Panc1 (cell line): ENCODE data around the gene TACC2. TPM values are rescaled to one million over a fixed set of nuclear protein-coding genes. Genes with fewer than 3 reads are reported as not detected.

ENCODE experiments used
- ATAC-seq: fragments of 200-7000 bp; cut with Tn5 transposase; 2 replicates; pipeline ENCODE4 v1.9.1; 2020; ENCODE audit warnings: mild to moderate bottlenecking, moderate library complexity
- BruUV-seq: library from RNA; stranded (reverse); fragments of 400-500 nt; replicated peaks from 2 replicates; lab custom pipeline; 2021; lab: Mats Ljungman, UMichigan
- CTCF ChIA-PET: fragments of 300-600 bp; sonication (Branson Sonifier 250); formaldehyde crosslinking; loops from one replicate; lab custom pipeline; 2022; ENCODE audit warnings: antibody characterized with exemption; lab: Charles Lee
- POLR2A ChIA-PET: fragments of 300-600 bp; sonication (Branson Sonifier 250); formaldehyde crosslinking; loops from one replicate; lab custom pipeline; 2022; ENCODE audit warnings: antibody characterized with exemption; lab: Charles Lee
- DNase-seq: peaks from one replicate; pipeline ENCODE4 v3.0.0-alpha.2; 2010; ENCODE audit warnings: low read depth, low spot score
- H3K27ac ChIP-seq: 2 replicates; pipeline ENCODE4 v1.5.1; 2011; ENCODE audit warnings: mild to moderate bottlenecking, low read length, inconsistent platforms
- H3K27me3 ChIP-seq: fragments of 200-500 bp; sonication (Bioruptor generic); 2 replicates; pipeline ENCODE4 v1.6.0; 2014; ENCODE audit warnings: low read length, inconsistent platforms; ENCODE audit not compliant: control insufficient read depth, insufficient read depth
- H3K36me3 ChIP-seq: fragments of 200-500 bp; sonication (Bioruptor generic); 2 replicates; pipeline ENCODE4 v1.5.1; 2014; ENCODE audit warnings: inconsistent platforms, mild to moderate bottlenecking, low read length, moderate library complexity; ENCODE audit not compliant: control insufficient read depth, insufficient read depth
- H3K4me1 ChIP-seq: 2 replicates; pipeline ENCODE4 v1.5.1; 2011; ENCODE audit warnings: inconsistent platforms, mild to moderate bottlenecking, low read length, moderate library complexity; ENCODE audit not compliant: control insufficient read depth, insufficient read depth
- H3K4me3 ChIP-seq, 2 experiments: 2 replicates each; pipeline ENCODE4 v1.5.1; 2011 to 2012; ENCODE audit warnings: low read depth in 2 of 2, low read length in 2 of 2, mild to moderate bottlenecking in 2 of 2, inconsistent platforms in 1 of 2, moderate library complexity in 1 of 2
- H3K9me3 ChIP-seq: fragments of 200-500 bp; sonication (Bioruptor generic); 2 replicates; pipeline ENCODE4 v1.5.1; 2014; ENCODE audit warnings: low read depth, mild to moderate bottlenecking, inconsistent platforms, low read length, moderate library complexity; ENCODE audit not compliant: control insufficient read depth, insufficient read depth
- POLR2AphosphoS5 ChIP-seq: IDR thresholded peaks from 2 replicates; pipeline ENCODE4 v1.6.1; 2012; ENCODE audit warnings: mild to moderate bottlenecking, low read depth, low read length, moderate library complexity
- SIN3A ChIP-seq: IDR thresholded peaks from 2 replicates; pipeline ENCODE4 v1.6.1; 2012; ENCODE audit warnings: low read depth, mild to moderate bottlenecking, low read length, moderate library complexity, borderline replicate concordance; ENCODE audit not compliant: insufficient read depth
- TCF7L2 ChIP-seq: IDR thresholded peaks from 2 replicates; pipeline ENCODE4 v1.6.1; 2011; ENCODE audit warnings: mild to moderate bottlenecking, low read depth, low read length, inconsistent platforms
- in situ Hi-C: cut with HindIII; loops from 2 replicates; pipeline ENCODE4 v1.10.0; 2016; ENCODE audit warnings: low sequenced_read_pairs, low pct_unique_long_range_greater_than_20kb
- intact Hi-C: fragments of 100-400 bp; cut with micrococcal nuclease; formaldehyde crosslinking; loops from one replicate; pipeline ENCODE4 v1.10.0; 2022; ENCODE audit not compliant: unreplicated experiment
- total RNA-seq: library from RNA; stranded (reverse); gene quantifications from one replicate; pipeline ENCODE4 v1.2.1, GENCODE V29; 2021; ENCODE audit not compliant: unreplicated experiment
- TF ChIP-seq, protein P1 (sequence below), 2 experiments: IDR thresholded peaks; 2 replicates each; pipeline ENCODE4 v1.6.1; 2011 to 2012; ENCODE audit warnings: low read depth in 2 of 2, control low read depth in 1 of 2, low read length in 1 of 2, mild to moderate bottlenecking in 1 of 2, moderate library complexity in 1 of 2; ENCODE audit not compliant: insufficient read depth in 1 of 2
- TF ChIP-seq, protein P2 (sequence below): fragments of 450-650 bp; IDR thresholded peaks from 2 replicates; pipeline ENCODE4 v1.5.1; 2017; ENCODE audit warnings: mild to moderate bottlenecking

TACC2 gene
- total RNA-seq, 1 experiment from 2014 or later, result 133 TPM

DNA sequence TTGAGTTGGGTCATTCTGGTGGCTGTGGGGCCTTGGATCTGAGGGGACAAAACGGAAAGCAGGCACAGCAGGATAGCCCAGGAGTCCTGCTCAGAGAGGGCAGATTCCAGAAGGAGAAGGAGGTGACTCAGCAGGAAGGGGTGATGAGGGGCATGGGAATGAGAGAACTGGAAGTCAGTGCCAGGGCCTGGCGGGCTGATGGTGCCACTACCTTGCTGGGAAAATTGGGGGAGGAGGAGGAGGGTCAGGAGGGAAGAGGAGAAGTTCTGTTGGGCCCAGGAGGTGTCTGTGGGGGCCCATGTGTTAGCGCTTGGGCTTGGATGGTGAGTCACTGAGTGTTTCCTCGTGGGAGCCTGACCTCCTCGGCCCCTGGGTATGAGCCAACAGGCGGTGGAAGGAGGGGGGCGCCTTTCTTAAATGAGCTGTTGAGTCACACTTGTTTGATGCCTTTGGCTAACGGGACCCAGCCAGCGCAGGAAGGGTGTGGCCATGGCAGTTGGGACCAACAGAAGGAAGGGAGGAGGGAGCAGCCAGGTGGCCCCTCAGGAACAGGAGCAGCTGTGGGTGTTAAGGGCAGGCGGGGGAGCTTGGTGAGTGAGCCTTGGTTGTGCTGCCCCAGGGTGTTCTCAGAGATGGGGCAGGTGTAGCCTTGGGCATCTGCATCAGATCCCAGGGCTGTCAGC, 152.1 kb downstream of the TACC2 start:
- Histone ChIP-seq H3K9me3 (peaks cover 3% of the 10 kb centered on the region; the same call in 1 of the 2 replicates), H3K4me3 (peak overlapping the region in 1 of 2 experiments; percentile 41; a peak in 2 of 4 replicates), H3K27ac (peak overlapping the region; percentile 93), H3K36me3 (no peaks in the 10 kb centered on the region; the same call in 1 of the 2 replicates), H3K27me3 (no peaks in the 10 kb centered on the region), H3K4me1 (peaks cover 63% of the 10 kb centered on the region)
- ChIA-PET CTCF (interaction anchor here (0.6 to 1.5 kb wide), 4 partner anchors 28 to 214 kb away, joined by 3 to 14 read pairs (median 4); no protein-coding TSS in a partner anchor), POLR2A (interaction anchor here (0.5 kb wide), 1 partner anchor 23 kb away, joined by 6 read pairs; no protein-coding TSS in a partner anchor)
- DNase-seq, result peak; percentile 89
- in situ Hi-C loops, result no loop called here
- TF ChIP-seq TCF7L2, result peak; percentile 79; the same call in 1 of the 2 replicates
- TF ChIP-seq POLR2AphosphoS5, result peak; percentile 85
- no peak; the same call in 1 of the 2 replicates for TF ChIP-seq SIN3A
- TF ChIP-seq, protein P1, sequence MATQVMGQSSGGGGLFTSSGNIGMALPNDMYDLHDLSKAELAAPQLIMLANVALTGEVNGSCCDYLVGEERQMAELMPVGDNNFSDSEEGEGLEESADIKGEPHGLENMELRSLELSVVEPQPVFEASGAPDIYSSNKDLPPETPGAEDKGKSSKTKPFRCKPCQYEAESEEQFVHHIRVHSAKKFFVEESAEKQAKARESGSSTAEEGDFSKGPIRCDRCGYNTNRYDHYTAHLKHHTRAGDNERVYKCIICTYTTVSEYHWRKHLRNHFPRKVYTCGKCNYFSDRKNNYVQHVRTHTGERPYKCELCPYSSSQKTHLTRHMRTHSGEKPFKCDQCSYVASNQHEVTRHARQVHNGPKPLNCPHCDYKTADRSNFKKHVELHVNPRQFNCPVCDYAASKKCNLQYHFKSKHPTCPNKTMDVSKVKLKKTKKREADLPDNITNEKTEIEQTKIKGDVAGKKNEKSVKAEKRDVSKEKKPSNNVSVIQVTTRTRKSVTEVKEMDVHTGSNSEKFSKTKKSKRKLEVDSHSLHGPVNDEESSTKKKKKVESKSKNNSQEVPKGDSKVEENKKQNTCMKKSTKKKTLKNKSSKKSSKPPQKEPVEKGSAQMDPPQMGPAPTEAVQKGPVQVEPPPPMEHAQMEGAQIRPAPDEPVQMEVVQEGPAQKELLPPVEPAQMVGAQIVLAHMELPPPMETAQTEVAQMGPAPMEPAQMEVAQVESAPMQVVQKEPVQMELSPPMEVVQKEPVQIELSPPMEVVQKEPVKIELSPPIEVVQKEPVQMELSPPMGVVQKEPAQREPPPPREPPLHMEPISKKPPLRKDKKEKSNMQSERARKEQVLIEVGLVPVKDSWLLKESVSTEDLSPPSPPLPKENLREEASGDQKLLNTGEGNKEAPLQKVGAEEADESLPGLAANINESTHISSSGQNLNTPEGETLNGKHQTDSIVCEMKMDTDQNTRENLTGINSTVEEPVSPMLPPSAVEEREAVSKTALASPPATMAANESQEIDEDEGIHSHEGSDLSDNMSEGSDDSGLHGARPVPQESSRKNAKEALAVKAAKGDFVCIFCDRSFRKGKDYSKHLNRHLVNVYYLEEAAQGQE (IDR thresholded peaks at IDR 0.05; ENCODE audit: insufficient read depth in 1 of 2, low read depth in 2 of 2, low read length in 1 of 2), result no peak
- TF ChIP-seq, protein P2, sequence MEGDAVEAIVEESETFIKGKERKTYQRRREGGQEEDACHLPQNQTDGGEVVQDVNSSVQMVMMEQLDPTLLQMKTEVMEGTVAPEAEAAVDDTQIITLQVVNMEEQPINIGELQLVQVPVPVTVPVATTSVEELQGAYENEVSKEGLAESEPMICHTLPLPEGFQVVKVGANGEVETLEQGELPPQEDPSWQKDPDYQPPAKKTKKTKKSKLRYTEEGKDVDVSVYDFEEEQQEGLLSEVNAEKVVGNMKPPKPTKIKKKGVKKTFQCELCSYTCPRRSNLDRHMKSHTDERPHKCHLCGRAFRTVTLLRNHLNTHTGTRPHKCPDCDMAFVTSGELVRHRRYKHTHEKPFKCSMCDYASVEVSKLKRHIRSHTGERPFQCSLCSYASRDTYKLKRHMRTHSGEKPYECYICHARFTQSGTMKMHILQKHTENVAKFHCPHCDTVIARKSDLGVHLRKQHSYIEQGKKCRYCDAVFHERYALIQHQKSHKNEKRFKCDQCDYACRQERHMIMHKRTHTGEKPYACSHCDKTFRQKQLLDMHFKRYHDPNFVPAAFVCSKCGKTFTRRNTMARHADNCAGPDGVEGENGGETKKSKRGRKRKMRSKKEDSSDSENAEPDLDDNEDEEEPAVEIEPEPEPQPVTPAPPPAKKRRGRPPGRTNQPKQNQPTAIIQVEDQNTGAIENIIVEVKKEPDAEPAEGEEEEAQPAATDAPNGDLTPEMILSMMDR, result no peak
- intact Hi-C loops, result no loop called here
- BruUV-seq, result no TSS peak
- peak; percentile 86 for ATAC-seq

DNA sequence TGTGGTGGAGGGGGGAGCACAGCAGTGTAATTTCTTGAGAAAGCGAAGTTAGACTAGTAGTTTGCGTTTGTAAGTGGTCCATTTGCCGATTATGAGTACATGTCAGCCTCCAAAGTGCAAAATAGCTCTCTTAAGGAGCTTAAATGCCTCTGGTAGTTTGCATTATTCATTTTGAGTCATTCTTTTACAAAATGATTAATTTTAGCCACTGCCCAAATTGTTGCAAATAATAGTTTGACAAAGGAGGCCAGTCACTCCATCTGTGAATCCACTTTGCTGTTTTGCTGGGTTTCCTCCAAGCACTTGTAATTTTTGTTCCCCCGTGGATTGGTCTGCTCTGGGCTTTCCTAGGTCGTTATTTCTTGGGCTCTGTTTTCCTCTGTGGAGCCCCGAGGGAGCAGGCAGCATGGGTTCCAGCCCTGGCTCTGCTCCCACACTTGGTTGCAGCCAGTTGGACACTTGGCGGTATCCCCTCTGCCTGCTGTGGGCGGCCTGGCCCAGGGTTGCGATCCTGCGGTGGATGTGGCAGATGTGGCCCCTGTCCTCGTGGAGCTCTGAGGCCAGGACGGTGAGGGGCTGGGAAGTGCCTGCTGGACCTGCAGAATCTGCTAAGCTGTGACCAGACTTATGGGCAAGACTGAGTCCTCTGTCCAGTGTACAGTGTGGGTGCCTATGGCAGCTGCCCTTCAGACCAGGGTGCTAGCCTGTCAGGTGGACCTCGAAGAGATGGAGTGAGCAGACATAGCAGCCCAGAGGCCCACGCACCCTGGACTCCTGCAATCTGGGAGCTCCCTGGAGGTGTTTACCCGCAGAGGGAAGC, 153.1 kb downstream of the TACC2 start:
- intact Hi-C loops, result no loop called here
- BruUV-seq, result no TSS peak
- ChIA-PET CTCF (interaction anchor here (0.6 to 1.5 kb wide), 8 partner anchors 25 to 213 kb away, joined by 3 to 6 read pairs (median 4); no protein-coding TSS in a partner anchor), POLR2A (interaction anchor here (0.5 kb wide), 1 partner anchor 24 kb away, joined by 6 read pairs; no protein-coding TSS in a partner anchor)
- ATAC-seq (peak; percentile 13), DNase-seq (no peak)
- Histone ChIP-seq H3K36me3 (no peaks in the 10 kb centered on the region; the same call in 1 of the 2 replicates), H3K4me3 (no peak overlapping the region), H3K27ac (peak overlapping the region; percentile 93), H3K27me3 (no peaks in the 10 kb centered on the region), H3K9me3 (peaks cover 3% of the 10 kb centered on the region; the same call in 1 of the 2 replicates), H3K4me1 (peaks cover 67% of the 10 kb centered on the region)
- TF ChIP-seq SIN3A, result no peak
- TF ChIP-seq, protein P1 (IDR thresholded peaks at IDR 0.05; ENCODE audit: insufficient read depth in 1 of 2, low read depth in 2 of 2, low read length in 1 of 2), result 0 out of 4 replicates have a peak, but pooled peaks of 1 of the 2 experiments have one; percentile 12
- TF ChIP-seq TCF7L2, result no peak
- no peak for TF ChIP-seq POLR2AphosphoS5
- TF ChIP-seq, protein P2, result no peak
- in situ Hi-C loops, result no loop called here
